PFSK-1 (cell line): Measurements from ENCODE around the gene IGF2BP2.

Source experiments
- POLR2AphosphoS5 ChIP-seq: IDR thresholded peaks from 2 replicates; pipeline ENCODE4 v1.6.1; 2012; ENCODE audit warnings: low read depth, mild to moderate bottlenecking, control low read depth, low read length, moderate library complexity
- SIN3A ChIP-seq: IDR thresholded peaks from 2 replicates; pipeline ENCODE4 v1.6.1; 2012; ENCODE audit warnings: mild to moderate bottlenecking, low read length, moderate library complexity, borderline replicate concordance; ENCODE audit not compliant: insufficient read depth

DNA sequence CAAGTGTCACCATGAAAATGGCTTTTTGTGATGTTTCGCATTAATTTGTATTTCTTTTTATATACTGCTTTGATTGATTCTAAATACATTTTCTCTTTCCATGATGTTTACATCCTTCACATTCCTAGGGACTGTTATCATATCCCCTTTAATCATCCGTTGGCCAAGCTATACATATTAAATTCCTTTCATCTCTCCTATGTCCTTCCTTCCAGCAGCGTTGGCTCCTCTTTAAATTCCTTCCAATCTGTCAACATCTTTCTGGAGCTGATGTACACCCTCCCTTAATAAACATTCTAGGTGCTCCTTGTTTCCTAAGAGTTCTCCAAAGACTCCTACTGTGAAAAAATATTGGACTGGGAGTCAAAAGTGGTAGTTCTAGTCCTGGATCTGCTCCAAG, 87.8 kb downstream of the IGF2BP2 start:
- no peak for TF ChIP-seq POLR2AphosphoS5
- TF ChIP-seq SIN3A, result no peak
